MM.1S (cell line): ENCODE results near the gene CADM2.

ENCODE experiments used
- CTCF ChIP-seq: fragments of 300-600 bp; sonication (generic); IDR thresholded peaks from 2 replicates; pipeline ENCODE4 v1.5.1; 2016; ENCODE audit warnings: antibody characterized with exemption, low read length, mixed read lengths
- EZH2 ChIP-seq: fragments of 300-600 bp; sonication (generic); optimal IDR thresholded peaks from 2 replicates; pipeline ENCODE3; 2017; ENCODE audit warnings: low read depth, mild to moderate bottlenecking, antibody characterized with exemption, low read length, mixed read lengths
- EZH2phosphoT487 ChIP-seq: fragments of 300-600 bp; sonication (generic); IDR thresholded peaks from 2 replicates; pipeline ENCODE4 v1.6.1; 2018; ENCODE audit warnings: antibody characterized with exemption, low read length

DNA sequence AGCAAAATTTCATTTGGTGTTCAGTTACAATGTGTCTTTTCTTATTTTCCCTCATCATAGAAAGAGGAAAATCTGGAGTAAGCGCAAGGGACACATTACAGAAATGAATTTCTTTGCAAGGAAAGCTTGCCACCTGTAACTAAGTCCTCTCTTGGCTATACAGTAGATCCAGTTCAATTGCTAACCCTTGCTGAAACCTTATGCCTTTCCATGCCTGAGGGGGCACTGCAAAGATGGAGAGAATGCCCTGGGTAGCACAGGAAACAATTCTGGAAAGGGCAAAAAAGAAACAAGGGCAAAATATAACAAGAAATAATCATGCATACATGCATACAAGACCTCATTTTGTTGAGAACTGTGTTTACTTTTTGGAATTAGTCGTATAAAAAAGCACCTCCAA, 4.3 kb downstream of the CADM2 start:
- TF ChIP-seq CTCF (no peak), EZH2 (no peak), EZH2phosphoT487 (no peak)
